GM18951 (cell line): ENCODE results near the gene CALM3.

ENCODE experiments used
- POLR2A ChIP-seq: IDR thresholded peaks from 4 replicates; pipeline ENCODE4 v1.6.1; 2011; ENCODE audit warnings: mild to moderate bottlenecking; ENCODE audit not compliant: insufficient read length, insufficient read depth; ENCODE audit errors: extremely low read depth
- in situ Hi-C: fragments of 300-500 bp; cut with MboI; formaldehyde crosslinking; loops from one replicate; pipeline ENCODE4 v1.12.0; 2022; ENCODE audit warnings: low sequenced_read_pairs, mixed read lengths, inconsistent platforms; ENCODE audit not compliant: unreplicated experiment

Gene CALM3

DNA sequence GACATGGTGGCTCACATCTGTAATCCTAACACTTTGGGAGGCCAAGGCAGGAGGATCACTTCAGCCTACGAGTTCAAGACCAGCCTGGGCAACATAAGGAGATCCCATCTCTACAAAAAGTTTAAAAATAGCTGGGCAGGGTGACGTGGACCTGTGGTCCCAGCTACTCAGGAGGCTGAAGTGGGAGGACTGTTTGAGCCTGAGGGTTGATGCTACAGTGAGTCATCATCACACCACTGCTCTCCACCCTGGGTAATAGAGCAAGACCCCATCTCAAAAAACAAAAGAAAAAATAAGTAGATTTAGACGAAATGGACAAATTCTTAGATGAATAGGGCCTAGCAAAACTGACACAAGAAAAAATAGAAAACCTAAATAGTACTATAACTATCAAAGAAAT is 45.3 kb downstream of the CALM3 start:
- in situ Hi-C loops = no loop called here

DNA sequence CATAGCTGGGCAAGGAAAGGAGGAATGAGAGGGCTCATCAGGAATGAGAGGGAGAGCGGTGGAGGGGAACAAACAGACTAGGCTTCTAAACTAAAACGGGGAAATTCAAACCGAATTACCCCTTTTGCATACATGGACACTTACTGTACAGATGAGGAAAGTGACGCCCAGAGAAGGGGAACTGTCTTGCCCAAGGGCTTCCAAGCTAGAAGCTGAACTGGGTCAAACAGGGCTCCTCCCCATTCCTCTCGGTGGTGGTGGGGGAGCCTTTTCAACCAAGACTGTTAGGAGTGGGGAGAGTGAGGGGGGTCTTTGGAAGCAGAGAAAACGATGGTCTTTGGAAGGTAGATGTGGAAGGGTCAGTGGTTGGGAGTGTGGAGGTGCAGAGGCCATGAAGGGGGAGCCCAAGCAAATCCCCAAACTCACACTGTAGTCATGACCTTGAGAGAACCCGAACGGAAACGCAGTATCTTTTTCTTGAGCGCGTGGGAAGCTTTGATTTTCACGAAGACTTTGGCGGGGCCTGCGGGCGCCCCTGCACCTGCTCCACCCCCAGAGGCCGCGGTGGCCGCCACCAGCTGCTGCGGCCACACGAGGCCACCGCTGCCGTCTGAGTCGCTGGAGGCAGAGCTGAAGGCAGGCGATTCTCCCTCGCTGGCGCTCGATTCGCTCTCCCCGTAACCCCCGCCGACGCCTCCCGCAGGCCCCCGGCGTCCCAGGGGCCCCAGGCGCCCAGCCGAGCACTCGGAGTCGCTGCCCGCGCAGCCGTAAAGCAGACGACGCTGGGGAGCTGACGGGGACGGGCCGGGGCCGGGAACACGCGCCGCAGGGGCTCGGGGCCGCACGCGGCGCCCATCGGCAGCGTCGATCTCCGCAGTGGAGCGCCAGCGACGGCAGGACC is 47.2 kb downstream of the CALM3 start:
- no peak for TF ChIP-seq POLR2A
- in situ Hi-C loops = no loop called here

More for the DNA sequence above, 45.3 kb downstream of the CALM3 start:
- TF ChIP-seq POLR2A = no peak

DNA sequence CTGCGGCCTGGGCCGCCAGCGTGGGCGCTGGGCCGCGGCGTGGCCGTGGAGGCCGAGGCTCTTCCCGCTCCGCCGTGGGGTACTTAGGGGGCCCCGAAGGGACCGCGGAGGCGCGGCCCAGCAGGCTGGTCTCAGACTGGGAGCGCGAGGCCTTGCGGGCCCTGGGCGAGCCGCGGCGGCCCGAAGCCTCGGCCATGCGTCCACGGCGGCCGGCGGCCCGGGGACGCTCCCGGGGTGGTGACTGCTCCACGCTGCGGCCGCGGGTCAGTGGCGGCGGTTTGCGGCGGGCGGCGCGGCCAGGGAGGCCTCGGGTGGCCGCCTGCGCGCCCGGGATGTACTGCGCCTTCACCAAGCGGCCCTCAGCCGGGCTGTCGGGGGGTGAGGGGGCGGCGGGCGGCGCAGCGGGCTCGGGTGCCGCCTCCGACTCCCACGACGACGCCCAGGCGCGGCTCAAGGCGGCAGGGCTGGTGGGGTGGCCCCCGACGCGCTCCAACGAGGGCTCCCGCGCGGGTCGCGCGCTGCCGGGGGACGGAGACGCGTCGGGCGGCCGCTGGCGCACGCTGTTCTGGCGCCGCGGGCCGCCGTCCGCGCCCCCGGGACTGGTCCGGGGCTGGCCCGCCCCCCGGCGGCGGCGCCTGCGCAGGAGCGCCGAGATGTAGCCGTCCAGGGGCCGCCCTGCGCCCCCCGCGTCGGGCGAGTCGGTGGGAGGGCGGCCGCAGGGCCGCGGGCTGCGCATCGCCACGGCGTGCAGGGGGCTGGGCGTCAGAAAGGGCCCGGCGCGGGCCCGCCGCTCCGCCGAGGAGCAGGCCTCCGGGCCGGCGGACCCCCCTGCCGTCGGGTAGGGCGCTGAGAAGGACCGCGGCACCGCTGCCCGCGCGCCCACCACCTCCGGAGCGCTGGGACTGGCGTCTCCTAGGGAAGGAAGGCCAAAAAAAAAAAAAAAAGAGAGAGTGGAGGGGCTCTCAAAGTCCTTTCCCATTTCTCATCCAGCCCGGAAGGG is 48.1 kb downstream of the CALM3 start:
- in situ Hi-C loops = no loop called here
- TF ChIP-seq POLR2A = no peak

DNA sequence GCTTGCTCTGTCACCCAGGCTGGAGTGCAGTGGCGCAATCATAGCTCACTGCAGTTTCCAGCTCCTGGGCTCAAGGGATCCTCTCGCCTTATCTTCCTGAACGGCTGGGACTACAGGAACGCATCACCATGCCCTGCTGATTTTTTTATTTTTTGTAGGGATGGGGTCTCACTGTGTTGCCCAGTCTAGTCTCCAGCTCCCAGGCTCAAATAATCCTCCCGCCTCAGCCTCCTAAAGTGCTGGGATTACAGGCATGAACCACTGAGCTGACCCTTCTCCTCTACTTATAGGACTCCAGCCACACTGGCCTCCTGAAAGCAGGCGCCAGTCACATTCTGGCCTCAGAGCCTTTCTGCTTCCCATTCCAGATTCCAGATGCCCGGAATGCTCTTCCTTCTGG is 49.3 kb downstream of the CALM3 start:
- no peak for TF ChIP-seq POLR2A
- in situ Hi-C loops = loop anchor here (25.0 kb wide), 1 partner anchor 113 kb away; no protein-coding TSS in a partner anchor

DNA sequence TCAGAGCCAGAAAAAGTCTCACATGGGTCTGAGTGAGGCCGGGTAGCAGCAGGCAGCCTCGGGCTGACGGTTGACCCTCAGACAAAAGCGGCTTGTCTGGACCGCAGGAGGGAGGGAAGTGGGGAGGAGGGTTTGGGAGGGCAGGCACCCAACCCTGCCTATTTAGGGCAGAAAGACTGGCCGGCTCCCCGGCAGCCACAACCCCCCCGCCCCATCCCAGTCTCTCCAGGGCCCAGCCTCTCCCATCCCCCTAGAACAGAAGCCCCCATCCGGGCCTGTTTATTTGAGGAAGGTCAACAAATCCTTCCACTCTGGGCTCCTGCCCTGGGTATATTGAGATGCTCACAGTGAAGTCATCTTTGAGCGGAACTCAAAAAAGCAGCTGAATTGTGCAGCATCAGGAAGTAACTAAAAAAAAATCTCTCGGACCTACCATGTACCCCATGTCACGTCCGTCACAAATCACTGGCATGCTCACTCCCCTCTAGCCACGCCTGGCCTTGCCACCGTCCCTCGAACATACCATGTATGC is 53.6 kb downstream of the CALM3 start:
- TF ChIP-seq POLR2A = no peak
- in situ Hi-C loops = loop anchor here (25.0 kb wide), 1 partner anchor 117 kb away; no protein-coding TSS in a partner anchor

DNA sequence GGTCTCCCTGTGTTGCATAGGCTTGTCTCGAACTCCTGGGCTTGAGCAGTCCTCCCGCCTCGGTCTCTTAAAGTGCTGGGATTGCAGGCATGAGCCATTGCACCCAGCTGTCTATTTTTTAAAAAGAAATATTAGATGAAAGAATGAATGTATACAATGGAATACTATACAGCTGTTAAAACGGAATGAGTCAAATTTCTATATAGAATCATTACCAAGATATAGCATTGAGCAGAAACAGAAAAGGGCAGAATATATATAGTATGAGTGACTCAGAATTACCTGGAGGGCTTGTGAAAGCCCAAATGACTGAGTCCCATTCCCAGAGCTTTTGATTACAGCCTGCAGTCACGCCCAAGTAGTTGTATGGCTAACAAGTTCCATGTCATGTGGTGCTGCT is 55.4 kb downstream of the CALM3 start:
- in situ Hi-C loops = loop anchor here (25.0 kb wide), 1 partner anchor 119 kb away; no protein-coding TSS in a partner anchor
- no peak for TF ChIP-seq POLR2A

DNA sequence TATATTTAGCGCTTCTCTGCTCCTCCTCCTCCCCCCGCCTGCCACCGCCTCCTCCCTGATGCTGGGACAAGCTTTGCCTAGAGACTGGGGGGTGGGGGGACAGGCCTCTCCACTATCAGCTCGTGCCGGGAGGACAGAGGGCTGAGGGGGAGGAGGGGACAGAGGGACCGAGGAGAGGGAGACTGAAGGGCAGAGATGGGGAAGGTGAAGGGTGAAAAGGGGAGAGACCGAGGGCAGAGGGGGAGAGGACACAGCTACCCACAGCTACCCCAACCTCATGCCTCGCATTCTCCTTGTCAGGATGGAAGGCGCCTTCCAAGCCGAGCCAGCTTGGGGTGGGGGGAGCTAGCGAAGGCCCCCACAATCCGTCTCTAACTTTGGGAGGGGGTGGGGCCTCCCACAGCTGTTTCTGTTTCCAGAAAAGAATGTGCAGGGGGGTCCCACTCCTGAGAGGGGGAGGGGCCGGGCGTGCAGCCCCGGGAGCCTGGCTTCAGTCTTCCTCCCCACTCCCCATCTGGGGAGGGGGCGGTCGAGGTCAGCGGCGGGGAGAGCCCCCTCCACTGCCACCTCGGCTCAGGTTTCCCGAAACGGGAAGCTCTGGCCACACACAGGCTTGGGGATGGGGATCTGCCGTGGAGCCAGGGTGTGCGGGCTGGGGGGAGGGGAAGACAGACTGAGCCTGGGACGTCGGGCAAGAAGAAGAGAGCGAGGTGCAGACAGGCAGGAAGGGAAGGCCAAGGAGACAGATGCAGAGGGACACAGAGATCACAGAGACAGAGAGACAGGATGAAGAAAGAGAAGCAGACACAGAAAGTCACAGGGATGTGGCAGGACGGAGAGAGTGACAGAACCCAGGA is 58.2 kb downstream of the CALM3 start:
- no peak for TF ChIP-seq POLR2A
- in situ Hi-C loops = loop anchor here (25.0 kb wide), 1 partner anchor 122 kb away; no protein-coding TSS in a partner anchor

DNA sequence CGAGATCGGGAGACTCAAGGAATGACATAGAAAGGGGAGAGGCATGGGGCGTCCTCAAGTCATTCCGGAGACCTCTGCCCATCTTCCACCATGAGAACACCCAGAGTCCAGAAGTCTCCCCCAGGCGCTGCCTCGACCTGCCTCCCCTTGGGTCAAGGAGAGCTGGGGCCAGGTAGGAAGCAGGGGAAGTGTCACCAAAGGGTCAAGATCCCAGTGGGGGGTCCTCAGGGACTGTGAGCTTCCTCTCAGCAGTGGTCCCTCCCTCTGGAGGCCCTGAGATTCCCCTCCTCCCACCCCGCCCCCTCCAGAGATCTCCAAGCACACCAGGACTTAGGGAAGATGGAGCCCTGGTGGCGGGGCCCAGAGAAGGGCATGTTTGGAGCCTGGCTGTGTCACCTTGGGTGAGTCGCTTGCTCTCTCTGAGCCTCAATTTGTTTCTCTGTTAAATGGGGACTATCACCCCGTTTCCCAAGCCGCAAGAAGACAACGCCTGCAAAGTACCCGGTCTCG is 58.9 kb downstream of the CALM3 start:
- in situ Hi-C loops = loop anchor here (25.0 kb wide), 1 partner anchor 123 kb away; no protein-coding TSS in a partner anchor
- TF ChIP-seq POLR2A = no peak
